GM18907 (cell line): Measurements from ENCODE around the gene TUBGCP6.

ENCODE experiments used
- ATAC-seq: cut with Tn5 transposase; IDR thresholded peaks from one replicate; pipeline ENCODE4 v1.9.1; 2021; ENCODE audit warnings: mild to moderate bottlenecking, moderate library complexity; ENCODE audit not compliant: unreplicated experiment

The TUBGCP6 gene

GRCh38 chr22:50264104-50264745 lies 19.4 kb upstream of the TUBGCP6 start:
- ATAC-seq, result no peak

GRCh38 chr22:50262973-50263617 lies 18.3 kb upstream of the TUBGCP6 start:
- ATAC-seq, result no peak

- ATAC-seq, result no peak
Measured at GRCh38 chr22:50262460-50262911, 17.7 kb upstream of the TUBGCP6 start.

GRCh38 chr22:50261615-50262459 lies 17.0 kb upstream of the TUBGCP6 start, which contains the start of gene MAPK12:
TSS of gene MAPK12 (minus strand) at chr22:50261683. CDS start at chr22:50261509, 174 bp downstream.
- ATAC-seq, result no peak

- no peak for ATAC-seq
Measured at GRCh38 chr22:50260801-50261614, 16.2 kb upstream of the TUBGCP6 start.

- no peak for ATAC-seq
Measured at GRCh38 chr22:50260434-50260800, 15.6 kb upstream of the TUBGCP6 start.

- no peak for ATAC-seq
Measured at GRCh38 chr22:50259302-50259701, 14.5 kb upstream of the TUBGCP6 start.

- no peak for ATAC-seq
Measured at GRCh38 chr22:50258361-50259292, 13.8 kb upstream of the TUBGCP6 start.

- ATAC-seq, result no peak
Measured at GRCh38 chr22:50257451-50258360, 12.9 kb upstream of the TUBGCP6 start.

- ATAC-seq, result no peak
Measured at GRCh38 chr22:50257041-50257440, 12.2 kb upstream of the TUBGCP6 start.

GRCh38 chr22:50256258-50256862 lies 11.5 kb upstream of the TUBGCP6 start:
- no peak for ATAC-seq

- ATAC-seq, result no peak
Measured at GRCh38 chr22:50255607-50256006, 10.8 kb upstream of the TUBGCP6 start.

GRCh38 chr22:50255099-50255498 lies 10.3 kb upstream of the TUBGCP6 start:
- ATAC-seq, result no peak

GRCh38 chr22:50253941-50254340 lies 9.1 kb upstream of the TUBGCP6 start:
- ATAC-seq, result no peak

GRCh38 chr22:50253046-50253915 lies 8.5 kb upstream of the TUBGCP6 start:
- no peak for ATAC-seq

- ATAC-seq, result no peak
Measured at GRCh38 chr22:50252082-50253045, 7.5 kb upstream of the TUBGCP6 start.
